Progenitor cell of endocrine pancreas (in vitro differentiated cells): ENCODE results near the gene MRPL19. TPM values are rescaled to one million over a fixed set of nuclear protein-coding genes. Genes with fewer than 3 reads are reported as not detected.
A peak's percentile ranks its signal among the peaks of the same experiment; 100 is the strongest.

ENCODE experiments used
- DNase-seq: peaks from one replicate; pipeline ENCODE4 v3.0.0; 2021; ENCODE audit warnings: low spot score; ENCODE audit not compliant: unreplicated experiment
- H3K27ac Mint-ChIP-seq: 2 replicates; pipeline ENCODE4 v1.8.0; 2021; ENCODE audit warnings: mild to moderate bottlenecking, moderate library complexity, mixed read lengths
- H3K27me3 Mint-ChIP-seq: 2 replicates; pipeline ENCODE4 v1.8.0; 2021; ENCODE audit warnings: mixed read lengths
- H3K36me3 Mint-ChIP-seq: 2 replicates; pipeline ENCODE4 v1.8.0; 2022; ENCODE audit warnings: mixed read lengths; ENCODE audit not compliant: insufficient read depth
- H3K4me1 Mint-ChIP-seq: 2 replicates; pipeline ENCODE4 v1.8.0; 2021; ENCODE audit warnings: low read depth, mixed read lengths
- H3K4me3 Mint-ChIP-seq: 2 replicates; pipeline ENCODE4 v1.8.0; 2021; ENCODE audit warnings: low read depth, mild to moderate bottlenecking, moderate library complexity, mixed read lengths
- H3K9me3 Mint-ChIP-seq: 2 replicates; pipeline ENCODE4 v1.8.0; 2021; ENCODE audit warnings: low read depth, mixed read lengths
- long read RNA-seq: library from polyadenylated mRNA; unstranded; transcript quantifications from one replicate; pipeline ENCODE4 v2.0.0, GENCODE V29; 2020
- total RNA-seq: library from RNA; stranded (reverse); gene quantifications from 2 replicates; pipeline ENCODE4 v1.2.1, GENCODE V29; 2021
- TF ChIP-seq, protein P1 (sequence below): fragments of 200-600 bp; sonication (generic); IDR thresholded peaks from one replicate; pipeline ENCODE4 v1.5.0; 2021; ENCODE audit warnings: antibody characterized with exemption, mild to moderate bottlenecking; ENCODE audit not compliant: unreplicated experiment

Gene MRPL19
- 68.1 and 73.1 TPM in 2 replicates for total RNA-seq
- long read RNA-seq, transcript MRPL19-202 (6 exons, 3,479 nt): major isoform, 123 of 152 reads
- long read RNA-seq, transcript MRPL19-205 (5 exons, 744 nt): minor isoform, 13 of 152 reads
- long read RNA-seq, partial matches to known transcripts: 5 of 152 reads
- long read RNA-seq, other reads (novel, unspliced or antisense): 11 of 152 reads

DNA sequence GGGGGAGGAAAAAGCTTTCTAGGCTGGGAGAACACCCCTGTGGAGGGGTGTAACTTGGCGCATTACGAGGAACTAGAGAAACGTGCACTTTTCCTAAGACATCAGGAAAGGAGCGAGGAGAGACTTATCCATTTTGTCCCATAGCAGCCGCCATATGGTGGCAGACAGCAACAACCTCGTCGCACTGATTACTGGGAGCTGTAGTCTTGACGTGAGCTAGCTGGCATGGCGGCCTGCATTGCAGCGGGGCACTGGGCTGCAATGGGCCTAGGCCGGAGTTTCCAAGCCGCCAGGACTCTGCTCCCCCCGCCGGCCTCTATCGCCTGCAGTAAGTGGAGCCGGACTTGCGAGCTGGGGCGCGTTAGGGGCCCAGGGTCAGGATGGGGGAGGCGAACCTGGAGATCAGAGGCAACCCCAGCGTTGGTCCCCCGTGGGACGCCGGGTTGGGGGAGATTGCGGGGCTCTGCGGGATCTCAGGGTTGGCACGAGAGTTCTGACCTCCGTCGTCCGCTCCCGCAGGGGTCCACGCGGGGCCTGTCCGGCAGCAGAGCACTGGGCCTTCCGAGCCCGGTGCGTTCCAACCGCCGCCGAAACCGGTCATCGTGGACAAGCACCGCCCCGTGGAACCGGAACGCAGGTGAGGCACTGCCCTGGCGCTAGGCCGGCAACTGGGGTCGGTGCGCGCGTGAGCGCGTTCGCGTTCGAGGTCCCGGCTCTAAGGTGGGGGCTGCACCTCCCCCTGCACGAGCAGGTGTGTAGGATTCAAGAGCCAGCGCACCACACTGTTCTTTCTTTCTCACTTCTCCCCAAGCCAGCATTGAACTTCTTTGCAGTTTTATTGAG lies at the start of gene MRPL19:
Gene MRPL19 (plus strand): TSS at position 201 of the 843 bp plus-strand sequence. CDS start 25 bp downstream, at position 226.
- Mint-ChIP-seq H3K27ac (peak within 1 kb of the TSS; percentile 97), H3K9me3 (no peaks in the 10 kb centered on the region), H3K27me3 (no peaks in the 10 kb centered on the region), H3K36me3 (peaks cover 22% of the 10 kb centered on the region), H3K4me1 (peaks cover 11% of the 10 kb centered on the region), H3K4me3 (peak within 1 kb of the TSS; percentile 94)
- TF ChIP-seq, protein P1, sequence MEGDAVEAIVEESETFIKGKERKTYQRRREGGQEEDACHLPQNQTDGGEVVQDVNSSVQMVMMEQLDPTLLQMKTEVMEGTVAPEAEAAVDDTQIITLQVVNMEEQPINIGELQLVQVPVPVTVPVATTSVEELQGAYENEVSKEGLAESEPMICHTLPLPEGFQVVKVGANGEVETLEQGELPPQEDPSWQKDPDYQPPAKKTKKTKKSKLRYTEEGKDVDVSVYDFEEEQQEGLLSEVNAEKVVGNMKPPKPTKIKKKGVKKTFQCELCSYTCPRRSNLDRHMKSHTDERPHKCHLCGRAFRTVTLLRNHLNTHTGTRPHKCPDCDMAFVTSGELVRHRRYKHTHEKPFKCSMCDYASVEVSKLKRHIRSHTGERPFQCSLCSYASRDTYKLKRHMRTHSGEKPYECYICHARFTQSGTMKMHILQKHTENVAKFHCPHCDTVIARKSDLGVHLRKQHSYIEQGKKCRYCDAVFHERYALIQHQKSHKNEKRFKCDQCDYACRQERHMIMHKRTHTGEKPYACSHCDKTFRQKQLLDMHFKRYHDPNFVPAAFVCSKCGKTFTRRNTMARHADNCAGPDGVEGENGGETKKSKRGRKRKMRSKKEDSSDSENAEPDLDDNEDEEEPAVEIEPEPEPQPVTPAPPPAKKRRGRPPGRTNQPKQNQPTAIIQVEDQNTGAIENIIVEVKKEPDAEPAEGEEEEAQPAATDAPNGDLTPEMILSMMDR: no peak
- DNase-seq: peak; percentile 63

DNA sequence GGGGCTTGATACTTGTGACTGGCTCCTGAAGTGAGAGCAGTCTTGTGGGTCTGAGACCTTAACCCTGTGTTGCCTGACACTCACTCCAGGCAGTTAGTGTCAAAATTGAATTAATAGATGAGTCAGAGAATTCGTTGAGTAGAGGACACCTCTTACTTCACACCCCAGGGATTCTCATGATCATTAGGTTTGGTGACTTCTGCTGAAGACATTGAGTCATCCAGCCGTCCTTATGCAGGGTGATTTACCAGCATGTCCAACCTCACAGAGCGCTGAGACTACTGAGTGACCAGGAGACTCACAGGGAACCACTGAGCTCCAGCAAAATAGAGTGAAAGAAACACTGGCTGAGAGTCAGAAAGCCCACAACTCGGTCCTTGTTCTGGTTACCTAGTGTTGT lies 49.8 kb upstream of the MRPL19 start:
- TF ChIP-seq, protein P1: no peak
- Mint-ChIP-seq H3K4me3 (no peak overlapping the region), H3K36me3 (no peaks in the 10 kb centered on the region), H3K27ac (no peak overlapping the region), H3K27me3 (no peaks in the 10 kb centered on the region), H3K9me3 (no peaks in the 10 kb centered on the region), H3K4me1 (peaks cover 12% of the 10 kb centered on the region)
- no peak for DNase-seq

DNA sequence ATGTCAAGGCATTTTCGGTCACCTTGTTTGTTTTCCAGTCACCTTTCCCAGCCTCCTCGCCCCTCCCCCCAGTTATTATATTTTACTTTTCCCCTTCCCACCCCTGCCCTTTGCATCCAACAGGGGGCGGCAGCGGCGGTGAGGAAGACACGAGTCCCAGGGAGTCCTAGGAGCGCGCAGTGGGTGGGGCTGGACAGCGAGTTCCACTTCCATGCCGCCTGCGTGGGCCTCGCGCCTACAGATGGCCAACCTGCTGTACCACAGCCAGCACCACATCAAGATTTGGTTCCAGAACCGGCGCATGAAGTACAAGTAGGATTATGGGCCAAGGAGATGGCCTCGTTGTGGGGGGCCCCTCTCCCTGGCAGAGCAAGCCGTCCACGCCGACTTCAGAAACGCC lies 48.6 kb upstream of the MRPL19 start:
- H3K4me1 Mint-ChIP-seq: peaks cover 5% of the 10 kb centered on the region
- H3K27me3 Mint-ChIP-seq: no peaks in the 10 kb centered on the region
- DNase-seq: no peak

DNA sequence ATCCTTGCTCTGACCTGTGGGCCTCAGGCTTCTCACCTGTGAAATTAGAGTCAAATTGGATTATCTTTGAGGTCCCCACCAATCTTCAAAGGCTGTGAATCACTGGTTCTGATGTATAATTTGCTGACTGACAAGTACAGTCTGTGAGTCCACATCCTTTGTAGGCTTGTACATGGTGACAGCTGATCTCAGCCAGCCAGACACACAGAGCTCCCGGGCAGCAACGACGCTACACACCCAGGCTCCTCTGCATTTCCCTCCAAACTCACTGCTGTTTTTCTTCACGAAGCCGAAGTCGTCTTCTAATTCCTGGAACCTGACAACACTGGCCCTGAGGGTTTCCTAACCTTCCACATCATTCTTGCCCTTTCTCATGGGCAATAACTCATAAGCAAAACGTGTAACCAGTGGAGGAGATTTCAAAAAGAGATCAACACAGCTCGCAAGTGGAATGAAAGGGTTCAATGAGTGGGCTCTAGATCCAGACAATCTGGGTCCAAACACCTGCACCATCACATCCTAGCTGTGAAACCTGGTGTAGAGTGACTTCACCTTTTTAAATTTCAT lies 47.9 kb upstream of the MRPL19 start:
- TF ChIP-seq, protein P1: no peak
- DNase-seq: no peak
- H3K9me3 Mint-ChIP-seq: no peaks in the 10 kb centered on the region
- H3K36me3 Mint-ChIP-seq: no peaks in the 10 kb centered on the region
- H3K4me3 Mint-ChIP-seq: no peak overlapping the region
- no peaks in the 10 kb centered on the region for H3K27me3 Mint-ChIP-seq
- H3K4me1 Mint-ChIP-seq: peaks cover 2% of the 10 kb centered on the region
- H3K27ac Mint-ChIP-seq: no peak overlapping the region

More for the DNA sequence above, 48.6 kb upstream of the MRPL19 start:
- Mint-ChIP-seq H3K4me3 (no peak overlapping the region), H3K27ac (no peak overlapping the region), H3K36me3 (no peaks in the 10 kb centered on the region), H3K9me3 (no peaks in the 10 kb centered on the region)
- TF ChIP-seq, protein P1: no peak

DNA sequence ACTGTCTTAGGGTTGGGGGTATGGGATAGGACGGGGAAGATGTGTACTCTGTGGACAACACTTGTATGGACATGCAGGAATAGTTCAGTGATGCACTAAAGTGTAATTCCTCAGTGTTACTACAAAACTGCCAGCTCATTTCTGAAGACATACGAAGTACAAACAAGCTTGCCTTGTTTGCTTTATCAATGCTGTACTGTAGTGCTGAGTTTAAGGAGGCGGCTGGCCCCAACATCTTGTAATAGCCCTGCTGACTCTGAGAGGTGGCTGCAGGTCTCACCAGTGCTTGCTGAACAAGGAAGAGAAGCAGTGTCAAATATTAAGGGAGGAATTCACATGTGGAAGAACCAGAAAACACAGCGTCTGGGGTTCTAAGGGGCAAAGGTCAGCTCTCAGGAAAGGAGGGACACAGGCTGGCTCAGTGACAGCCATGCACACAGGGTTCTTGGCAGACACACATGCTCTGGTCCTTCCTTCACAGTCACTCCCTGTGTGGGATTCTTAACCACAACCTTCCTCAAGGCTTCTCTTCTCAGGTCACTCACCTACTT lies 46.0 kb upstream of the MRPL19 start:
- Mint-ChIP-seq H3K4me1 (peaks cover 2% of the 10 kb centered on the region), H3K9me3 (no peaks in the 10 kb centered on the region), H3K27me3 (peaks cover 4% of the 10 kb centered on the region), H3K27ac (no peak overlapping the region), H3K36me3 (no peaks in the 10 kb centered on the region), H3K4me3 (no peak overlapping the region)
- no peak for DNase-seq
- TF ChIP-seq, protein P1: no peak
